HG02970 (cell line): Measurements from ENCODE around the gene ASB3.
"Not testable (repeated sequence)": the region's sequence is repeated elsewhere in the genome, so short reads cannot be mapped to it uniquely, and the experiment has no call there.

Source experiments
- ATAC-seq: cut with Tn5 transposase; IDR thresholded peaks from one replicate; pipeline ENCODE4 v1.9.1; 2021; ENCODE audit warnings: mild to moderate bottlenecking, moderate library complexity, moderate number of reproducible peaks; ENCODE audit not compliant: unreplicated experiment, low FRiP score

Gene ASB3

GRCh38 chr2:53787614-53788289 is 999 bp upstream of the ASB3 start:
- peak; percentile 5 for ATAC-seq

- ATAC-seq, result peak; percentile 12
Measured at GRCh38 chr2:53786352-53786704, 425 bp downstream of the ASB3 start.

- ATAC-seq, result no peak
Measured at GRCh38 chr2:53785366-53785765, 1.4 kb downstream of the ASB3 start.

GRCh38 chr2:53784436-53784835 is 2.3 kb downstream of the ASB3 start:
- ATAC-seq, result no peak

GRCh38 chr2:53782676-53783075 is 4.1 kb downstream of the ASB3 start:
- no peak for ATAC-seq

GRCh38 chr2:53780056-53780455 is 6.7 kb downstream of the ASB3 start:
- ATAC-seq, result no peak

- ATAC-seq, result no peak
Measured at GRCh38 chr2:53778536-53779162, 8.1 kb downstream of the ASB3 start.

- no peak for ATAC-seq
Measured at GRCh38 chr2:53777134-53777533, 9.6 kb downstream of the ASB3 start.

GRCh38 chr2:53770264-53770663 is 16.5 kb downstream of the ASB3 start:
- no peak for ATAC-seq

- ATAC-seq, result no peak
Measured at GRCh38 chr2:53769318-53769945, 17.3 kb downstream of the ASB3 start.

GRCh38 chr2:53768242-53768542 is 18.6 kb downstream of the ASB3 start:
- ATAC-seq, result peak; percentile 46

GRCh38 chr2:53767405-53768241 is 19.1 kb downstream of the ASB3 start, which contains the start of gene CHAC2:
CHAC2 (plus strand) TSS chr2:53767804; CDS start chr2:53767887, 83 bp downstream.
- ATAC-seq, result peak; percentile 94

GRCh38 chr2:53765767-53766166 is 21.0 kb downstream of the ASB3 start:
- no peak for ATAC-seq

GRCh38 chr2:53757206-53757605 is 29.5 kb downstream of the ASB3 start:
- ATAC-seq, result not testable (repeated sequence)

GRCh38 chr2:53756644-53757043 is 30.1 kb downstream of the ASB3 start:
- ATAC-seq, result no peak

GRCh38 chr2:53755121-53755520 is 31.6 kb downstream of the ASB3 start:
- ATAC-seq, result no peak

- ATAC-seq, result no peak
Measured at GRCh38 chr2:53753041-53753440, 33.7 kb downstream of the ASB3 start.

GRCh38 chr2:53752385-53752784 is 34.4 kb downstream of the ASB3 start:
- ATAC-seq, result no peak

- peak; percentile 83 for ATAC-seq
Measured at GRCh38 chr2:53751728-53752127, 35.0 kb downstream of the ASB3 start.

- ATAC-seq, result no peak
Measured at GRCh38 chr2:53750041-53750768, 36.5 kb downstream of the ASB3 start.
